ENCODE measurements around the gene PHLPP1.

PHLPP1 gene

GRCh38 chr18:62988471-62988870 is 273.1 kb downstream of the PHLPP1 start:
- H3K9ac ChIP-seq (ENCODE audit: insufficient read length) = no peak overlapping the region
- no peaks in the 10 kb centered on the region for H3K9me3 ChIP-seq (ENCODE audit: low read depth, low read length)
- no peaks in the 10 kb centered on the region for H3K36me3 ChIP-seq (ENCODE audit: insufficient read depth, low read length)
- no peak overlapping the region for H3K27ac ChIP-seq
- TF ChIP-seq POLR2AphosphoS5 (IDR thresholded peaks at IDR 0.05; ENCODE audit: borderline replicate concordance, low read depth, low read length) (no peak), FOXP2 (optimal IDR thresholded peaks at IDR 0.05; ENCODE audit: control extremely low read depth, extremely low read length, insufficient read depth) (no peak), EZH2 (IDR thresholded peaks at IDR 0.05) (no peak)
- H3K4me3 ChIP-seq = no peak overlapping the region
- no peak for DNase-seq (ENCODE audit: low read depth, low spot score)

GRCh38 chr18:62989195-62989594 is 273.9 kb downstream of the PHLPP1 start:
- no peak overlapping the region for H3K9ac ChIP-seq (ENCODE audit: insufficient read length)
- no peak overlapping the region for H3K27ac ChIP-seq
- DNase-seq (ENCODE audit: low read depth, low spot score) = no peak
- no peaks in the 10 kb centered on the region for H3K9me3 ChIP-seq (ENCODE audit: low read depth, low read length)
- no peak overlapping the region for H3K4me3 ChIP-seq
- no peak for TF ChIP-seq EZH2 (IDR thresholded peaks at IDR 0.05)
- TF ChIP-seq FOXP2 (optimal IDR thresholded peaks at IDR 0.05; ENCODE audit: control extremely low read depth, extremely low read length, insufficient read depth) = no peak
- no peak for TF ChIP-seq POLR2AphosphoS5 (IDR thresholded peaks at IDR 0.05; ENCODE audit: borderline replicate concordance, low read depth, low read length)
- H3K36me3 ChIP-seq (ENCODE audit: insufficient read depth, low read length) = no peaks in the 10 kb centered on the region

- no peak for DNase-seq (ENCODE audit: low read depth, low spot score)
- H3K27ac ChIP-seq = no peak overlapping the region
These were observed 275.3 kb downstream of the PHLPP1 start for GRCh38 chr18:62990653-62991052.

DNA sequence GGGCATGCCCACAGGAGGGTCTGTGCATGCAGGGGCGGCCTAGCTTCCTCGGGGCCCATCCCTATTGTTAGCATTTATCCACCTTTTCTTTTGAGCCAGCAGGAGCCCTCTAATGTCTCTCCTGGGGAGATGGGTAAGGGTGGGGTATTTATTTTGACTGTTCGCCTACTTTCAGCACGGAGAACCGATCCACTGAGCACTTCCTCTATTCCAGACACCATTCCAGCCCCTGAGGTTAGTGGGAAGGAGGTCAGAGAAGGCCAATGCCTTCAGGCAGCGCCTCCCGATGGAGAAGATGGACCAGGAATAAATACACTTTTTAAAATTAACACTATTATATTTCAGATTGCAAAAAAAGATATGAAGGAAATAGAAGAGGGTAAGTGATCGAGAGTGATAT is 276.0 kb downstream of the PHLPP1 start:
- Histone ChIP-seq H3K4me3 (no peak overlapping the region), H3K9ac (ENCODE audit: insufficient read length) (no peak overlapping the region), H3K36me3 (ENCODE audit: insufficient read depth, low read length) (no peaks in the 10 kb centered on the region), H3K9me3 (ENCODE audit: low read depth, low read length) (no peaks in the 10 kb centered on the region), H3K27ac (no peak overlapping the region)
- TF ChIP-seq EZH2 (IDR thresholded peaks at IDR 0.05) (no peak), POLR2AphosphoS5 (IDR thresholded peaks at IDR 0.05; ENCODE audit: borderline replicate concordance, low read depth, low read length) (no peak), FOXP2 (optimal IDR thresholded peaks at IDR 0.05; ENCODE audit: control extremely low read depth, extremely low read length, insufficient read depth) (no peak)
- DNase-seq (ENCODE audit: low read depth, low spot score) = no peak

More at GRCh38 chr18:62990653-62991052, 275.3 kb downstream of the PHLPP1 start:
- no peak overlapping the region for H3K4me3 ChIP-seq
- H3K9ac ChIP-seq (ENCODE audit: insufficient read length) = no peak overlapping the region
- no peaks in the 10 kb centered on the region for H3K36me3 ChIP-seq (ENCODE audit: insufficient read depth, low read length)
- TF ChIP-seq EZH2 (IDR thresholded peaks at IDR 0.05) (no peak), FOXP2 (optimal IDR thresholded peaks at IDR 0.05; ENCODE audit: control extremely low read depth, extremely low read length, insufficient read depth) (no peak), POLR2AphosphoS5 (IDR thresholded peaks at IDR 0.05; ENCODE audit: borderline replicate concordance, low read depth, low read length) (no peak)
- H3K9me3 ChIP-seq (ENCODE audit: low read depth, low read length) = no peaks in the 10 kb centered on the region

DNA sequence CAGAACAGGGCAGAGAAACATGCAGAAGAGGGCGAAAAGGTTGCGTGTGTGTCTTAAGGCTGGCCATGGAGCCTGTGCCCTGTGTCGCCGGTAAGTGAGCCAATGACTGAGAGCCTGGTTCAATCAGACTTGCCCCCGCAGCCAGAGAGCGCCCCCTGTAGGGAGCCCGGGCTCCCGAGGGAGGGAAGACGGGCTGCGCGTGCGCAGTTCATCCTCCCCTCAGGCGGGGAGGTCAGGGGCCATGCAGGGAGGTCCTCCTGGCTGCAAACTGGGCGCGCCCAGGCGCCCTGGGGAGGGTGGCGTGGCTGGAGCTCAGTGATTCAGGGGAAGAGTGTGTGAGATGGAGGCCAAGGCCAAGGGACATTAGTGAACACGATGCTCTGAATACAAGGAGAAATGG is 276.6 kb downstream of the PHLPP1 start:
- DNase-seq (ENCODE audit: low read depth, low spot score) = no peak
- no peak overlapping the region for H3K9ac ChIP-seq (ENCODE audit: insufficient read length)
- H3K9me3 ChIP-seq (ENCODE audit: low read depth, low read length) = no peaks in the 10 kb centered on the region
- no peak overlapping the region for H3K27ac ChIP-seq
- H3K4me3 ChIP-seq = no peak overlapping the region
- no peak for TF ChIP-seq EZH2 (IDR thresholded peaks at IDR 0.05)
- H3K36me3 ChIP-seq (ENCODE audit: insufficient read depth, low read length) = no peaks in the 10 kb centered on the region

DNA sequence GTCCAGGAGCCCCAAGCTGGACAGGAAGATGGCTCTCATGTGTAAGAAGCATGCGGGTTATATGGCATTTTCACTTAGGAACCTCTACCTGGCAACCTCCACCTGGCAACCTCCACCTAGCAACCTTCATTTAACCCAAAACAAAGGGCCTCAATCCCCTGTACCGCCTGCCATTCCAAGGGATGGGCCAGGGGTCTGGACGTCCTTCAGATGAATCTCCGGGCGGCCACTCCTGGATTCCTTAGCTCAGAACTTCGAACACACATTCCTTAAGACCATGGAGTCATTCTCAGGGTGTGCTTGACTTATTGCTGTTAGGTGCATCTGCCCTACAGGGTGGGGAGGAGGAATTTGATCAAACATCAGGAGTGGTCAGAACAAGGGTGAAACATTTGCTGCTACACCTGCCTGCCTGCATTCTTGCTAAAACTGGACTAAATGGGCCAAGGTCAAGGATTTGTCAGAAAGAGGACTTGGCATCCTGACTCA is 277.6 kb downstream of the PHLPP1 start:
- Histone ChIP-seq H3K9ac (ENCODE audit: insufficient read length) (no peak overlapping the region), H3K36me3 (ENCODE audit: insufficient read depth, low read length) (no peaks in the 10 kb centered on the region), H3K27ac (no peak overlapping the region), H3K9me3 (ENCODE audit: low read depth, low read length) (no peaks in the 10 kb centered on the region), H3K4me3 (no peak overlapping the region)
- TF ChIP-seq POLR2AphosphoS5 (IDR thresholded peaks at IDR 0.05; ENCODE audit: borderline replicate concordance, low read depth, low read length) (no peak), EZH2 (IDR thresholded peaks at IDR 0.05) (no peak), FOXP2 (optimal IDR thresholded peaks at IDR 0.05; ENCODE audit: control extremely low read depth, extremely low read length, insufficient read depth) (no peak)
- DNase-seq (ENCODE audit: low read depth, low spot score) = no peak

DNA sequence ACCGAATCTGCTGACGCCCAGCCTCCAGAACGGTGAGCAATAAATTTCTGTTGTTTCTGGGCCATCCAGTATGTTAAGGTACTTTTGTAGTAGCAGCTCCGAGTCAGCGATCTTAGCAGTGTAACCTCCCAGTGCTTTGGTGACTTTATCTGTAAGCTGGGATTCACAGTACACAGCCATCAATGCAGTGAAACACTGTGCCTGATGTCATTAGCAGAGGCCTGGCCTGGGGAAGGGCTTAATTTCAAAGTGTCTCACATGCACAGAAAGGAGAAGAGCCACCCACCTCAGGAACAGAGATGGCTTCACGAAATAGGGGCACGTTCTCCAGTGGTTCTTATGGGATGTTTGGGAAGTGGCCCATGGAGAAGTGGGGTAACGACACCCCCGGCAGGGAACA is 281.2 kb downstream of the PHLPP1 start:
- no peaks in the 10 kb centered on the region for H3K36me3 ChIP-seq (ENCODE audit: insufficient read depth, low read length)
- TF ChIP-seq FOXP2 (optimal IDR thresholded peaks at IDR 0.05; ENCODE audit: control extremely low read depth, extremely low read length, insufficient read depth) = no peak
- TF ChIP-seq POLR2AphosphoS5 (IDR thresholded peaks at IDR 0.05; ENCODE audit: borderline replicate concordance, low read depth, low read length) = no peak
- TF ChIP-seq EZH2 (IDR thresholded peaks at IDR 0.05) = no peak
- no peak for DNase-seq (ENCODE audit: low read depth, low spot score)
- H3K27ac ChIP-seq = no peak overlapping the region
- H3K9me3 ChIP-seq (ENCODE audit: low read depth, low read length) = no peaks in the 10 kb centered on the region
- no peak overlapping the region for H3K4me3 ChIP-seq
- H3K9ac ChIP-seq (ENCODE audit: insufficient read length) = no peak overlapping the region

DNA sequence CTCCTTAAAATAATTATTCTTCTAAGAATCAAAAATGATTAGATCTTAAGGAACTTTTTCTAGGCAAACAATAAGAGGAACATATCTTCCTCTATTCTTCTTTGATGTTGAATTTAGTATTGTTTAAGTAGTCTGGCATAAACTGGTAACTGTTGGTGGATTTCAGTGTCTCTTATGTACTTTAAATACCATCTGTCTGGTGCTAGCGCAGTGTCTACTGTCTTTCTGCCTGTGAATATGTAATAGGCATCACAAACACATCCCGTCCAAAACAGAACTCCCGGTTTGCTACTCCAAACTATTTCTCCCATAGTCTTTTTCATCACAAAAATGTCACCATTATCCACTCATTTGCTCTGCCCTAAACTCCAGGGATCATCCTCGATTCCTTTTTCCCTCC is 281.7 kb downstream of the PHLPP1 start:
- Histone ChIP-seq H3K4me3 (no peak overlapping the region), H3K9me3 (ENCODE audit: low read depth, low read length) (no peaks in the 10 kb centered on the region), H3K36me3 (ENCODE audit: insufficient read depth, low read length) (no peaks in the 10 kb centered on the region), H3K27ac (no peak overlapping the region), H3K9ac (ENCODE audit: insufficient read length) (no peak overlapping the region)
- TF ChIP-seq EZH2 (IDR thresholded peaks at IDR 0.05) (no peak), FOXP2 (optimal IDR thresholded peaks at IDR 0.05; ENCODE audit: control extremely low read depth, extremely low read length, insufficient read depth) (no peak), POLR2AphosphoS5 (IDR thresholded peaks at IDR 0.05; ENCODE audit: borderline replicate concordance, low read depth, low read length) (no peak)
- no peak for DNase-seq (ENCODE audit: low read depth, low spot score)

GRCh38 chr18:62998443-62998842 is 283.1 kb downstream of the PHLPP1 start:
- Histone ChIP-seq H3K9ac (ENCODE audit: insufficient read length) (no peak overlapping the region), H3K9me3 (ENCODE audit: low read depth, low read length) (no peaks in the 10 kb centered on the region), H3K27ac (no peak overlapping the region), H3K4me3 (no peak overlapping the region), H3K36me3 (ENCODE audit: insufficient read depth, low read length) (no peaks in the 10 kb centered on the region)
- no peak for DNase-seq (ENCODE audit: low read depth, low spot score)
- TF ChIP-seq FOXP2 (optimal IDR thresholded peaks at IDR 0.05; ENCODE audit: control extremely low read depth, extremely low read length, insufficient read depth) (no peak), POLR2AphosphoS5 (IDR thresholded peaks at IDR 0.05; ENCODE audit: borderline replicate concordance, low read depth, low read length) (no peak), EZH2 (IDR thresholded peaks at IDR 0.05) (no peak)
